ENCODE results near the gene TFAP2B. TPM values are rescaled to one million over a fixed set of nuclear protein-coding genes. Genes with fewer than 3 reads are reported as not detected.

TFAP2B gene
- total RNA-seq, 2 experiments from 2014 or later: not detected

DNA sequence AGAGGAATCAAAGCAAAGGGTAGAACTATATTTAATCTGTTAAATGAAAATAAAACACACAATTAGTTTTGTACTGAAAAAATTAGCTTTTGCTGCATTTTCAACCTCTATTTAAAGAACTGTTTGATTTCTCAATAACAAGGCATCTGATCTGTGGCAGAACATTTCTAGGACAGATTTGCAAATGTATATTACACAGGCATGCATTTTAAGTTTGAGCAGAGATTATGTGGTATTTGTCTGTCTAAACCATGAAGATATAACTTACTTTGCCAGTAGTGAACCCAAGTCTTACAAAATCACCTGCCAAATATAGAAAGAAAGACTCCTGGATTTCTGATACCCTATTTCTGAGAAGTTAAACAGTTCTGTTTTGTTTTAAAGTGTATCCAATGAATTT, 71.9 kb downstream of the TFAP2B start:
- Histone ChIP-seq H3K4me1 (ENCODE audit: insufficient read depth, low read length) (no peaks in the 10 kb centered on the region), H3K27me3 (ENCODE audit: control insufficient read depth in 1 of 2, insufficient read depth in 2 of 2, low read length in 2 of 2) (no peaks in the 10 kb centered on the region), H3K4me3 (ENCODE audit: low read length) (no peak overlapping the region), H3K27ac (ENCODE audit: low read depth in 1 of 2, low read length in 2 of 2) (no peak overlapping the region), H3K36me3 (ENCODE audit: insufficient read depth, low read length) (no peaks in the 10 kb centered on the region), H3K9me3 (ENCODE audit: control insufficient read depth in 1 of 2, insufficient read depth in 1 of 2, low read length in 2 of 2) (no peaks in the 10 kb centered on the region)
- H3K27me3 Mint-ChIP-seq: no peaks in the 10 kb centered on the region
- DNase-seq (no peak), ATAC-seq (ENCODE audit: poor library complexity) (no peak)
- no peak for TF ChIP-seq CTCF (IDR thresholded peaks at IDR 0.05)
- H3K27ac Mint-ChIP-seq: no peak overlapping the region
- H3K36me3 Mint-ChIP-seq (ENCODE audit: low read depth): no peaks in the 10 kb centered on the region
- ChIA-PET CTCF (no interaction called here), POLR2A (no interaction called here)
- H3K4me1 Mint-ChIP-seq (ENCODE audit: low read depth): no peaks in the 10 kb centered on the region
- no peak overlapping the region for H3K4me3 Mint-ChIP-seq
- intact Hi-C loops (cut with DNase I, micrococcal nuclease): no loop called here
- peaks cover 2% of the 10 kb centered on the region for H3K9me3 Mint-ChIP-seq

DNA sequence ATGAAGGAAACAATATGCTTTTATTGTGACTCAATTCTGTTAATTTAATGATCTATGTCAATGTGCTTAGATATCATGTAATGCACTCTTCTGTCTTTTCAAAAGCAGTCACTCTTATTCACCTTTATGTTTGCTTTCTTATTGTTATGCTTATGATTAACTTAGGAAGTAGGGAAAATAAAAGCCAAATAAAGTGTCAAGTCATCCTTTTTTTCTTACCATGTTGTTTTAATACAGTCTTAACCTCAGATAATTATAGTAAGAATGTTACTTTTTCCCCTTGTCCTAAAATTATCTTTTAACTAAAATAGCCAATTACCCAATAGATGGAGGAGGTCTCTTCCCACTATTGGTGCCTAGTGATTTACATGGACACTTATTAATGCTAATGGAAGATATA, 72.6 kb downstream of the TFAP2B start:
- Mint-ChIP-seq H3K27me3 (no peaks in the 10 kb centered on the region), H3K9me3 (peaks cover 2% of the 10 kb centered on the region), H3K36me3 (ENCODE audit: low read depth) (no peaks in the 10 kb centered on the region), H3K4me3 (no peak overlapping the region), H3K27ac (no peak overlapping the region), H3K4me1 (ENCODE audit: low read depth) (no peaks in the 10 kb centered on the region)
- ChIA-PET POLR2A (no interaction called here), CTCF (no interaction called here)
- H3K27me3 ChIP-seq (ENCODE audit: control insufficient read depth in 1 of 2, insufficient read depth in 2 of 2, low read length in 2 of 2): no peaks in the 10 kb centered on the region
- no peaks in the 10 kb centered on the region for H3K4me1 ChIP-seq (ENCODE audit: insufficient read depth, low read length)
- H3K27ac ChIP-seq (ENCODE audit: low read depth in 1 of 2, low read length in 2 of 2): no peak overlapping the region
- H3K4me3 ChIP-seq (ENCODE audit: low read length): no peak overlapping the region
- no peaks in the 10 kb centered on the region for H3K9me3 ChIP-seq (ENCODE audit: control insufficient read depth in 1 of 2, insufficient read depth in 1 of 2, low read length in 2 of 2)
- no peak for DNase-seq
- no peaks in the 10 kb centered on the region for H3K36me3 ChIP-seq (ENCODE audit: insufficient read depth, low read length)
- intact Hi-C loops (cut with DNase I, micrococcal nuclease): no loop called here
- no peak for TF ChIP-seq CTCF (IDR thresholded peaks at IDR 0.05)
- no peak for ATAC-seq (ENCODE audit: poor library complexity)

Other genes starting within 250 kb of the TFAP2B start
- not detected for gene TFAP2D, start 105.3 kb upstream of the TFAP2B start, total RNA-seq